ENCODE measurements around the gene OSR1. TPM values are rescaled to one million over a fixed set of nuclear protein-coding genes. Genes with fewer than 3 reads are reported as not detected.

OSR1 gene
- total RNA-seq, 2 experiments from 2014 or later, result not detected

DNA sequence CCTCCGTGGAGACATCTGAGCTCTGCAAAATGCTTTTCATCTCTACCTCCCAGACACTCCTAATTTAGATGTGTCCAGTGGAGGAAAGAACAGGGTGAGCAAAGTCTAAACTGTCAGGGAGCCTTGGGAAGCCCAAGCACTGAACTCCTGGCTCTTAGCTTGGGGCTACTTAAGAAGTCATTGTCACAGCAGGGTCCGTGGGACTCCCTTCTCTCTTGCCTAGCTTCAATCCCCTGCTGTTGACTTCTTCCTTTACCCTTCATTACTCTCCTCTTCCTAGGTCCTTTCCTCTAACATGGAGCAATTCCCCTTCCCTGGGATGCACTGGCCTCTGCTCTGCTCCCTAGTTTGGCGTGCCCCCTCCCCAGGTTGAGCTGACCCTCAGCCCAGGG is 3.4 kb downstream of the OSR1 start:
- Mint-ChIP-seq H3K4me1 (peaks cover 29% of the 10 kb centered on the region), H3K27ac (no peak overlapping the region), H3K36me3 (peaks cover 1% of the 10 kb centered on the region), H3K27me3 (peaks cover 93% of the 10 kb centered on the region), H3K9me3 (ENCODE audit: low read depth) (no peaks in the 10 kb centered on the region), H3K4me3 (no peak overlapping the region)
- DNase-seq (no peak), ATAC-seq (no peak)
- CTCF ChIA-PET, result no interaction called here

- Mint-ChIP-seq H3K27ac (no peak overlapping the region), H3K4me3 (no peak overlapping the region), H3K9me3 (ENCODE audit: low read depth) (no peaks in the 10 kb centered on the region), H3K4me1 (peaks cover 29% of the 10 kb centered on the region), H3K27me3 (peaks cover 90% of the 10 kb centered on the region), H3K36me3 (peaks cover 1% of the 10 kb centered on the region)
- DNase-seq (no peak), ATAC-seq (no peak)
- CTCF ChIA-PET, result interaction anchor here (0.8 kb wide), 1 partner anchor 8 kb away, joined by 3 read pairs; no protein-coding TSS in a partner anchor
Measured at GRCh38 chr2:19353721-19354050, 4.7 kb downstream of the OSR1 start.

- H3K9me3 Mint-ChIP-seq (ENCODE audit: low read depth), result no peaks in the 10 kb centered on the region
- CTCF ChIA-PET, result interaction anchor here (0.8 to 0.9 kb wide), 2 partner anchors 9 to 512 kb away, joined by 3 read pairs; no protein-coding TSS in a partner anchor
- H3K27ac Mint-ChIP-seq, result no peak overlapping the region
- DNase-seq, result no peak
- peaks cover 31% of the 10 kb centered on the region for H3K4me1 Mint-ChIP-seq
- H3K4me3 Mint-ChIP-seq, result no peak overlapping the region
- peaks cover 3% of the 10 kb centered on the region for H3K36me3 Mint-ChIP-seq
- peaks cover 88% of the 10 kb centered on the region for H3K27me3 Mint-ChIP-seq
- ATAC-seq, result no peak
Measured at GRCh38 chr2:19352946-19353720, 5.3 kb downstream of the OSR1 start.

GRCh38 chr2:19351899-19352697 is 6.3 kb downstream of the OSR1 start:
- peaks cover 77% of the 10 kb centered on the region for H3K27me3 Mint-ChIP-seq
- no peak overlapping the region for H3K4me3 Mint-ChIP-seq
- DNase-seq (no peak), ATAC-seq (no peak)
- H3K27ac Mint-ChIP-seq, result no peak overlapping the region
- H3K9me3 Mint-ChIP-seq (ENCODE audit: low read depth), result no peaks in the 10 kb centered on the region
- H3K4me1 Mint-ChIP-seq, result peaks cover 24% of the 10 kb centered on the region
- CTCF ChIA-PET, result interaction anchor here (0.9 to 3.9 kb wide), 2 partner anchors 8 to 513 kb away, joined by 3 to 25 read pairs; partner anchors contain the start of gene OSR1
- H3K36me3 Mint-ChIP-seq, result peaks cover 3% of the 10 kb centered on the region

DNA sequence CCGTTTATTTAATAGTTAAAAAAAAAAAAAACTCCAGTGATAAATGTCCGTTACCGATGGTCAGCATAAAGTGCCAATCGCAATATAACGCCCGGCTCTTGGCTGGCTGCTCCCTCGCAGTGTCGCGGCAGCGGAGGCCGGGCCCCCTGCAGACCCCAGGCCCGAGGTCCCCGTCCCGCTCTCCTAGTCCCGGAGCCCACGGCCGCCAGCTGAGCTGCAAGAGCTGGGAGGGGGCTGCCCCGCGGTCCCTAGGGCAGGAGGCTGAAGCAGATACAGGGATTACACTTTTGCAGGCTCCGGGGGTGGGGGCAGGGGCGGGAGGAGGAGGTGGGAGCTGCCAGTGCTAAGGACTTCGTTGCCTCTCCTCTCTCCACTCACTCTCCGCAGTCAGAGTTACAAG is 6.9 kb downstream of the OSR1 start:
- ATAC-seq (no peak), DNase-seq (no peak)
- no peaks in the 10 kb centered on the region for H3K9me3 Mint-ChIP-seq (ENCODE audit: low read depth)
- peaks cover 5% of the 10 kb centered on the region for H3K36me3 Mint-ChIP-seq
- peaks cover 71% of the 10 kb centered on the region for H3K27me3 Mint-ChIP-seq
- peaks cover 23% of the 10 kb centered on the region for H3K4me1 Mint-ChIP-seq
- CTCF ChIA-PET, result interaction anchor here (3.9 kb wide), 1 partner anchor 9 kb away, joined by 25 read pairs; the partner anchor contains the start of gene OSR1
- H3K27ac Mint-ChIP-seq, result no peak overlapping the region
- H3K4me3 Mint-ChIP-seq, result no peak overlapping the region

- Mint-ChIP-seq H3K36me3 (peaks cover 8% of the 10 kb centered on the region), H3K9me3 (ENCODE audit: low read depth) (no peaks in the 10 kb centered on the region), H3K27me3 (peaks cover 65% of the 10 kb centered on the region), H3K4me1 (peaks cover 26% of the 10 kb centered on the region), H3K4me3 (no peak overlapping the region), H3K27ac (no peak overlapping the region)
- no peak for ATAC-seq
- no peak for DNase-seq
- CTCF ChIA-PET, result interaction anchor here (0.7 to 3.9 kb wide), 3 partner anchors 10 to 513 kb away, joined by 3 to 25 read pairs (median 5); partner anchors contain the start of gene OSR1
Measured at GRCh38 chr2:19350678-19351401, 7.6 kb downstream of the OSR1 start.

DNA sequence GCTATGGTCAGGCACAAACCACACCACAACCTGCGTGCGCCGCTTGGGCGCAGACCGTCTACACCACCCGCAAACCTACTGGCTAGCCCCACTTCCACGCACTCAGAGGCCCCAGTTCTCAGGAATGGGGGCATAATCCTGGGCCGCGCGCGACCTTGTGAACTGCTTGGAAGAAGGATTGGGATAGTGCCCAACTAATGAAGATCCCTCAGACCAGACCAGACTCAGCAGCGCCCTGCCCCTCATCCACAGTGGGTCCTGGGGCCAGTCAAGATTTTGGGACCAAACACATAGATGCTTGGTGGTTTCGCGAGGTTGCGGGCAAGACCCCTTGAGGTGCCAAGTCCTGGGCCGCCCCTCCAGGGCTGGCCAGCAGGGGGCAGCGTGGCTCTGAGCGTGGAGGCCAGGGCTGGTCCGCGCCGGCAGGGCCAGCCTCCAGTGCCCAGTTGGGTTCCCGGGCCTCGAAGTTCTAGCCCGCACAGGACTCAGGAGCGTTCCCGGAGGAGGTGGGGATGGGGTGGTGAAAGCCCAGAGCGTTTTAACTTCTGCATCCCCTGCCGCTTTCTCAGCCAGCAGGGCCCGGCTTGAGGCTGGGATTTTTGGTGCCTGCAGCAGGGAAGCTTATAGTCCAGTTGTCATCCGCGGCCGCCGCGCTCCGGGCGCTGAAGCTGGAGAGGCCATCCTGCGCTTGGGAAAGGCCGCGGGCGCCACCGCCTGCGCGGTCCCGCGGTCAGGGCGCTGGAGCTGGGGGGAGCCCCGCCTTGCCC is 8.3 kb downstream of the OSR1 start:
- Mint-ChIP-seq H3K36me3 (peaks cover 7% of the 10 kb centered on the region), H3K27me3 (peaks cover 57% of the 10 kb centered on the region), H3K27ac (no peak overlapping the region), H3K9me3 (ENCODE audit: low read depth) (no peaks in the 10 kb centered on the region), H3K4me3 (no peak overlapping the region), H3K4me1 (peaks cover 26% of the 10 kb centered on the region)
- DNase-seq (peak; percentile 66), ATAC-seq (no peak)
- CTCF ChIA-PET, result interaction anchor here (0.7 to 3.9 kb wide), 3 partner anchors 10 to 514 kb away, joined by 3 to 25 read pairs (median 5); partner anchors contain the start of gene OSR1

GRCh38 chr2:19348692-19349091 is 9.7 kb downstream of the OSR1 start:
- H3K27ac Mint-ChIP-seq, result peak overlapping the region; percentile 98

DNA sequence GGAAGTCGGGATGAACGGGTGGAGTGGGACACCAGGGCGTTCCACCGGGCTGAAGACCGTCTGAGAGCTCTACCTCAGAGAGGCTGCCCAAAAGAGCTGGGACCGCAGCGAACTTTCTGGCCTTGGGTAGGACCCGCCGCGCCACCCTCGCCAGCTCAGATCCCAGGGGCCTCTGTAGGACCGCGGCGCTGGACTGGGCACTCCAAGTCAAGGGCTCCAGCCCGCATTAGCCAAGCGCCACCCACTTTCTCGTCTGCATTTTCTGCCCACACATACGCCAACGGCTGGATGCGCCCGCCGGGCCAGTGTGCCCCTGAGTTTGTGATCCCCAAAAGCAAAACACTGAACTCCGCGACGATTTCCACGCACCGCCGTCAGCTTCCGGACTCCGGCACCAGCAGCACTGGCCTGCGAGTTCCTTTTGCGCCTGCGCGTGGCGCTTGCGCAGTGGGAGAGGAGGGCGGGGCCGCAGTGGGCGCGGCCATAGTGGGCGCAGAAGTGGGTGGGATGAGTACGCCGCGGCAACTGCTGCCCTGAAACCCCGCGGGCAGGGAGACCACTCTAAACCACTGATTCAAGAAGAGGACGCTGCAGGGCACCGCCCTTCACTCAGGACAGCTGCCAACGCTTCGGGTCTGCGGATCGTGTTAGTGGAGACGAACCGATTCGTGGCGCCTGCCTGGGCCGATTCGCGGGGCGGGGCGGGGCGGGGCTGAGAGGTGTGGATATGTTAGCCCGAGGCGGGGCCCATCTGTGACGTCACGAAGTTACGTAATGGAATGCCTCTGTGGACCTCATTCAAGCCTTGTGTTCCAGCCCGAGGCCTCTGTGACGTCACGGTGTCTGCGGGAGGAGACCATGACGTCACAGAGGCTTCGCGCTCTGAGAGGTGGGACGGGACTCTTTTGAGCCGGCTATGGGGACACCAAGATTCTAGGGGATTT is 10.5 kb downstream of the OSR1 start:
- Mint-ChIP-seq H3K4me3 (peak overlapping the region; percentile 97), H3K36me3 (peaks cover 7% of the 10 kb centered on the region), H3K27me3 (peaks cover 35% of the 10 kb centered on the region), H3K27ac (peak overlapping the region; percentile 98), H3K4me1 (peaks cover 26% of the 10 kb centered on the region), H3K9me3 (ENCODE audit: low read depth) (no peaks in the 10 kb centered on the region)
- DNase-seq, result peak; percentile 97
- CTCF ChIA-PET, result interaction anchor here (0.9 to 3.9 kb wide), 8 partner anchors 13 to 608 kb away, joined by 3 to 25 read pairs (median 4); partner anchors contain the start of gene OSR1
- peak; percentile 95 for ATAC-seq

More at GRCh38 chr2:19348692-19349091, 9.7 kb downstream of the OSR1 start:
- peaks cover 7% of the 10 kb centered on the region for H3K36me3 Mint-ChIP-seq
- no peak for ATAC-seq
- CTCF ChIA-PET, result interaction anchor here (1.2 to 3.9 kb wide), 6 partner anchors 12 to 607 kb away, joined by 3 to 25 read pairs (median 4); partner anchors contain the start of gene OSR1
- H3K9me3 Mint-ChIP-seq (ENCODE audit: low read depth), result no peaks in the 10 kb centered on the region
- peaks cover 43% of the 10 kb centered on the region for H3K27me3 Mint-ChIP-seq
- H3K4me1 Mint-ChIP-seq, result peaks cover 26% of the 10 kb centered on the region
- no peak for DNase-seq
- no peak overlapping the region for H3K4me3 Mint-ChIP-seq

GRCh38 chr2:19346983-19347618 is 11.3 kb downstream of the OSR1 start:
- peak overlapping the region; percentile 98 for H3K27ac Mint-ChIP-seq
- peaks cover 22% of the 10 kb centered on the region for H3K4me1 Mint-ChIP-seq
- H3K9me3 Mint-ChIP-seq (ENCODE audit: low read depth), result no peaks in the 10 kb centered on the region
- H3K36me3 Mint-ChIP-seq, result peaks cover 9% of the 10 kb centered on the region
- no peak for DNase-seq
- peak overlapping the region; percentile 97 for H3K4me3 Mint-ChIP-seq
- H3K27me3 Mint-ChIP-seq, result peaks cover 29% of the 10 kb centered on the region
- CTCF ChIA-PET, result interaction anchor here (0.9 to 1.6 kb wide), 3 partner anchors 20 to 516 kb away, joined by 3 to 5 read pairs (median 4); no protein-coding TSS in a partner anchor
- no peak for ATAC-seq

GRCh38 chr2:19337742-19338141 is 20.7 kb downstream of the OSR1 start:
- Mint-ChIP-seq H3K36me3 (peaks cover 2% of the 10 kb centered on the region), H3K9me3 (ENCODE audit: low read depth) (no peaks in the 10 kb centered on the region), H3K27me3 (no peaks in the 10 kb centered on the region), H3K27ac (no peak overlapping the region), H3K4me1 (no peaks in the 10 kb centered on the region), H3K4me3 (no peak overlapping the region)
- no peak for ATAC-seq
- no peak for DNase-seq
- CTCF ChIA-PET, result no interaction called here
